HG03457 (cell line): ENCODE data around the gene SRPRB.

Experiments
- ATAC-seq: cut with Tn5 transposase; IDR thresholded peaks from one replicate; pipeline ENCODE4 v1.9.1; 2021; ENCODE audit warnings: moderate number of reproducible peaks; ENCODE audit not compliant: unreplicated experiment

Gene SRPRB

DNA sequence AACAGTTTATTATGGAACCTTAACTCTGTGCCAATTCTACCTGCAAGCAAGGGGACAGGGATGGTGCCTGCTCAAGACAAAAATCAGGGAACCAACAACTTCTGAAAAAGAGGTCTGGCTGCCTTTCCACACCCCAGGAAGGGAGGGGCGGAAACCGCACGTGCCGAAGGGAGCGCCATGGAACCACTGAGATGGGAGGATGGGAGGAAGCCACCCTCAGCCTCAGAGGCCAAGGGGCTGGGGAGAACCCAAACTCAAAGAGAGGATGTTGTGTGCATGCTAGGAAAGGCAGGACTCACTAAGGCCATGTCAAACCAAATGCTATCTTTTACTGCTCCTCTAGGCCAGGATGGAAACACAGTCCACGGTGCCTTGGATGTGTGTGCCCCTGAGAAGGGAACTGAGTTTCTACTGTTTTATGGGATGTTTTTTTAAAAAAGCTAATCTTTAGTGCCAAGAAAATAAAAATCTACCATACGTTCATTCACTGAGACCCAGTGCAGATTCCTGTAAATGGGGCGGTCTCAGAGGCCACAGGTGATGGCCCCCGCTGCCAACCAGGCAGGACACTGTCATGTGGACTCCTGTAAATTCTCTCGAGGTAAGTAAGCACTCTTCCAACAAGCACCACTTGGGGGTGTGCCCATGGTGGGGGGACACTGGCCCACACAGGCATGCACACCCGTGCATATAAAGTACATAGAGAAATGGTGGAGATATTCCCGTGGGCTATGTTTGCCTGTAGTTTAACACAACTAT lies 20.5 kb downstream of the SRPRB start:
- no peak for ATAC-seq

DNA sequence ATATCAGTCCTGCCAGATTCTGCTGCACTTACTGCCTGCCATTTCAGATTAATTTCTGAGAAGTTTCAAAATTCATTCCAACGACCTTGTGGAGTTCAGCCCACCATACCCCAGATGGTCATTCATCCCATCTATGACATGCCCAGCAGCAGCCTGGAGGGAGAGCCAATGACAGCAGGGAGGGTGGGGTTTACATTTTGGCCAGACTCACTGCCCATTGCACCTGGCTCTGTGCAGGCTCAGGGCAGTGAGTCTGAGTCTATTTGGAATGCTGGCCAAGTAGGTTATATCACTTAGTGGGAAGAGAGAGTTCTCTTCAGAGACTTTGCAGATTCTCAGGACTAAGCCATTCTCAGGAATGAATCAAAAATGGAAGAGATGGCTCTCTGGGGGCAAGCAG lies 21.5 kb downstream of the SRPRB start:
- no peak for ATAC-seq

GRCh38 chr3:133827684-133828083 lies 22.1 kb downstream of the SRPRB start:
- ATAC-seq: no peak

DNA sequence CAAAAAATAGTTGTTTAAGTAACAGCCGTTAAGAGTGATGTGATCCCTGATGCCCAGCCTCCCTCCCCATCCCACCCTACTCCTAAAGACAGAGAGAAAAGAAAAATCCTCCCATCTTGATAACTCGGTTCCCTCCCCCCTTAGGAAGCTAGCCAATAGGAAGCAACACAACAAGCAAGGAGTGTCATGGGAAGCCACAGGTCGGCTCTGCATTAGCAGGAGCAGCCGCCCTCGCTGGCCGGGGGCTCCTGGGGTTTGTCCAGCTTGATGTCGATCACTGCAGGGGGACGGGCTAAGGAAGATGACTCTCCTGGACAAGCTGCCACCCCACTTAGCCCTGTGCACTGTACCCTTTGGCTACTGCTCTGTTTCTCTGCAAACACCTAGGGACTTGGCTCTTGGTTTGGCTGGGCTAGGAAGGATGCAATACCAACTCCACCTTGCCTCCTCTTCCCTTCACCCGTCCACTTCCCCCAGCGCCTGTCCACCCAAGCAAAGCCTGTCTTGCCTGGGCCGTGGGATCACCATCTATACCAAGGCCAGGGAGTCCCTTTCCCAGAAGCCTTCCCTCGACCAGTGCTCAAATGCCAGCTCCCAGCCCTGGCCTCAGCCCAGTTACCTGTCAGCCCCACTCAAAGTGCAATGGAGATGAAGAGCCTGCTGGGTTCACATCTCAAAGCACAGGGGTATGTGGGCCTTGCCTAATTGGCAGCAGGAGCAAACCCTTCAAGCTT lies 23.1 kb downstream of the SRPRB start:
- ATAC-seq: no peak

GRCh38 chr3:133829310-133829707 lies 23.7 kb downstream of the SRPRB start:
- no peak for ATAC-seq

DNA sequence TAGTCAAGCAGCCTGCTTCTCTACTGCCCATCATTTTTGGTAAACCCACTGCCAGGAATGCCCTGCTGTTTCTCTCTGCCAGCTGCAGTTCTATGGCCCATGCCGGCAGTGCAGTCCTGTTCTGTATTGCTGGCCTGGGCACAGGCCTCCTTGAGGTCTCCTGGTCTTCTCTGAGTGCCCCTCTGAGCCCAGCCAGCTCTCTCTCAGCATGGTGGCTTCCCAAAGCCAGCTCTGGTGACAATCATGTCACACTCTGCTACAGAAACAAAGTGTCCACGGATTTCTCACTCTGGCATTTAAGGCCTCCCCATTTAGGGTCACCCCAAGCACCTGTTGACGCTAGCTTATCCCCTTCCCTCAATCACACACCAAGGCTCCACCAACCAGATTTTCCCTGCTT lies 24.5 kb downstream of the SRPRB start:
- no peak for ATAC-seq

- ATAC-seq: no peak
Measured at GRCh38 chr3:133831966-133832801, 26.6 kb downstream of the SRPRB start.

DNA sequence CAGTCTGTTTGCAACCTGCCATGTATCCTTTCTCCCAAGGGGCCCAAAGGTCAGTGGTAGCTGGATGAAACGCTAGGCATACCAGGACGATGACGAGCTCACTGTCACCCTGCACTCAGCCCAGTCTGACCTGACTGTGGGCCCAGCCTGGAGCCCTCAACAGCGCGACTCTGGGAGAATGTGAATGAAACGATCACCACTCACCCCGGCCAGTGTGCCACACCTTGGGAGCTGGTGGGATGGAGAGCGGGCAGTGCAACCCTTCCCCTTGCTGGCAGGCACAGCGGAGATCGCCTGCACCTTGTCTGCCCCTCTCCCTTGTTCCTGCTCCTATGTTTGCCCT lies 27.2 kb downstream of the SRPRB start:
- no peak for ATAC-seq

- no peak for ATAC-seq
Measured at GRCh38 chr3:133833267-133833666, 27.7 kb downstream of the SRPRB start.

DNA sequence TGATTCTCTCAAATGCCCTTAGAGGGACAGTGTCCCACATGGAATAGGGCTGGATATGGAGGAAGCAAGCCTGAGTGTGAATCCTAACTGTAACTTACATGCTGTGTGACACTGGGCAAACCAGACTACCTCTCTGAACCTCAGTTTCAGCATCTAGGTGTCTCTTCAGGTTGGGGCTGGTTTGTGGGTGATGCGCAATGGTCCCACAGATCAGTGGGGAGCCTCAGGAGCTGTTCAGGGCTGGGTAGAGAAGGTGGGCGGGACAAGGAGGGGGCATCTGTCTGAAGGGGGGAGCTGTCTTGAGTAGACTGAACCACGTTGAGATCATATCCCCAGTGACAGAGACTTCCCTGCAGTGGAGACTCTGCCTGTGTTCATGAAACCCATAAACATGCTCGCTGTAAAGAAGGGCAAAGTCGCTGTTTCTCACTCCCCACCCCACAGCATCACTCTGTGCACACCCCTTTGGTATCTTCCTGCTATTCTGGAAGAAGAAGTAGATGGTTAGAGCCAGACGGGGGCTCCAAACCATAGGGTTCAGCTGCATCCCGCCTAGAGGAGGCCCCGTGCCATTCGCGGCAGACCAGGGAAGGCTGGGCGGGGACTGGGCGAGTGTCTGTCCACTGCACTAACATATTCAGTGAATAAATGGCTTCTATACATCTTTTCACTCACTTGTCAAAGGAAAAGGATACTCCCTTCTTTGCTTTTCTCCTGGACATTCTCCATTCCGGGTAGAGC lies 28.4 kb downstream of the SRPRB start:
- ATAC-seq: no peak

DNA sequence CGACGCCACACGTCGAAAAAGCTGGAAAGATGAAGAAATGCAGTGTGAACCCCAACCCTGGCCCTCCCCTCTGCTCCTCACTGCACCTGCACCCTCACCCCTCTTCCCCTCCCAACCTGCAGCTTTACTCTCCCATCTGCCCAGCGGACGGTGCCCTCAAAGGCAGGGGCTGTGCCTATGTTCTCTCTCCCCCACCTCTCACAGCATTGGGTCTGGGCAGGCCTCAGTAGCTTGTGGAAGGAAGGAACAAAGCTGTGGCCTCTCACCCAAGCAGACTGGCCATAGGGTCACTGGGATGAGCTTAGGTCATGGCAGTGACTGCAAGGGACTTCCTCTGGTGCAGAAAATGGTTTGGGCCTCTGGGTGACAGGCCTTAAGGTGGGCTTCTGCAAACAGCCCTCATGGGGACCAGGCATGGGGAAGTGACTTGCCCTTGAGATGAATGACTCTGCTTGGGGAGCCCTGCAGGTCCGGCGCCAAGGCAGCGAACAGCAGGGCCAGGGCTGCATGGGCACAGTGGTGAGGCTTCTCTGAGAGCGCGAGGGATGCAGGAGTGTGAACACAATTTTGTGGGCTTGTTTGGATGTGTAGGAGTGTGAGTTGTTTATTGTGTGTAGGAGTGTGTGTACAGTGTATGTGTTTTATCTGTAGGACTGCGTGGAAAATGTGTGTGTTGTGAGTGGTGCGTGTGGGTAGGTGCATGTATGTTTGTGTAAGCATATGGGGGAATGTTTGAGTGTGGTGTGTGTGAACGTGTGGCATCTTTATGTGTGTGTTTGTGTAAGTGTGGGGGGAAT lies 29.2 kb downstream of the SRPRB start:
- ATAC-seq: no peak

DNA sequence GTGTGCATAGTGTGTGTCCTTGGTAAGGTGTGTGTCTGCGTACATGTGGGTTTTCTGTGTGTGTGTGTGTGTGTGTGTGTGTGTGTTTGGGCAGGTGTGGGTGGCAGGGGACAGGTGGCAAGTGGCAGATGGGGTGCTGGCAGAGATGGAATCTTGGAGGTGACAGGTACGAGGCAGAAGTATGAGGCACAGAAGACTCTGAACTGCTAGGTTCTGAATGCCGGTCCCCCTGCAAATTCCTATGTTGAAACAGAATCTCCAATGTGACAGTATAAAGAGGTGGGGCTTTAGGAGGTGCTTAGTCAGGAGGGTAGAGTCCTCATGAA lies 29.8 kb downstream of the SRPRB start:
- no peak for ATAC-seq

- ATAC-seq: no peak
Measured at GRCh38 chr3:133835961-133836360, 30.3 kb downstream of the SRPRB start.

DNA sequence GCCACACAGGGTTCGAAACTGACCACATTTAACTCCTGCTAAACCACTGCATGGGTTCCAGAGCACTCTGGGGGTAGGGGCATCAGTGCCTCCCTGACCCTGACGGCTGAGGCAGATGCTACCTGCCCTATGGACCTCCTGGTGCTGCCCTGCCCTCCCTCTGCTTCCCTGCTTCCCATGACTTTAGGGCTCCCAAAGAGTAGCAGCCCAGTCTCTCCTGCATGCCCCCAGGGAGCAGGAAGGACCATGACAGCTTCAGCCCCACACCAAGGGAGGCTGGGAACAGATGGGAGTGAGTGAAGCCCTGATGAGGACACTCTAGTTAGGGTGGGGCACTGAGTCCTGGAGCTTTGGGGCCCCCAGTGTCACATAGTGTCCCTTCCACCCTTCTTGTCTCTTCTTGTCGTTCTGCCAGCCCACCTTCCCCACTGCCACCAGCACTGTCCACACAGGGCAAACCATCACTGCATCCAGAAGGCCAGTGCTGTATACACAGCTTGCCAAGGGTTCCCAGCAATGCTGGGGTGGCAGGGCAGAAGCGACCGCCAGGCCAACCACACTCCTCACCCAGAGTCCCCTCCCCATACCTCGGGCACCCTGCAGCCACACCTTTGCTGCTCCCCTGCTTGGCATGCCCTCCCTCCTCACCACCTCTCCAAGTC lies 31.0 kb downstream of the SRPRB start:
- ATAC-seq: no peak

GRCh38 chr3:133837487-133838295 lies 32.1 kb downstream of the SRPRB start:
- ATAC-seq: no peak

- ATAC-seq: no peak
Measured at GRCh38 chr3:133838296-133838789, 32.7 kb downstream of the SRPRB start.

DNA sequence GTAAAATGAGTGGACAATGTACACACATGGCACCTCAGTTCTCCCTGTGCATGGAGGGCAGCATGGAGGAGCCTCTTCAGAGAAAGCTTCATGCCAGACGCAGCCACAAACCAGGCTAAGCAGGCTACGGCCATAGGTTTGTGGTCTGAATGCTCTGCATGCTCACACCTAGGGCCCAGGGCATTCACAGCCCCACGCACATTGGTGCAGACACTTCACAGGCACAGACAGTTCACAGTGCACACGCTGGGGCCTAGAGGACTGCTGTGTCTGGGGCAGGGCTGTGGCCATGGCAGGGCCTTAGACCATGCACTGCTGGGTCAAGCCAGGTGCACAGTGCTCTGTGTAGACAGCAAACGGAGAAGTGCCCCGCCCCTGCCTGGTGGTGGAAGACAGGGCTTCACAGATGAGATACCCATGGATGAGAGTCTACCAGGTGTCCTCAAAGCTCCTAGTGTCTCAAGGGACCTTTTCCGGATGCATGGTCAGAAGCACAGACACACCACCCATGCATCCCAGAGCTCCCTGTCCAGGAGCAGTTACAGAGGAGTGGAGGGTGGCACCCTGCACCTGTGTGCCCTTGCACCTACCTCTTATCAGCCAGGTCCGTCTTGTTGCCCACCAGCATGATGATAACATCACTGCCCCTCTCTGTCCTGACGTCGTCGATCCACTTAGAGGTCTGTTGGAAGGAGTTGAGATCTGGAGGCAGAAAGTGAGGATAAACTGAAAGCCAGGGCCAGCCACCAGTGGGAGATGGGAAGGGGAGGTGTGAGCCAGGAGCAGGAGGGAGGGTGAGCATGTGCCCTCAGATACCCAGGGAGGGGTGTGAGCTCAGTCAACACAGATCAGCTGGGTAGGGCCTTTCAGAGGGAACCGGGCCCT lies 33.5 kb downstream of the SRPRB start:
- ATAC-seq: no peak
